Measurements from ENCODE around the gene FOSL2.

Gene FOSL2

DNA sequence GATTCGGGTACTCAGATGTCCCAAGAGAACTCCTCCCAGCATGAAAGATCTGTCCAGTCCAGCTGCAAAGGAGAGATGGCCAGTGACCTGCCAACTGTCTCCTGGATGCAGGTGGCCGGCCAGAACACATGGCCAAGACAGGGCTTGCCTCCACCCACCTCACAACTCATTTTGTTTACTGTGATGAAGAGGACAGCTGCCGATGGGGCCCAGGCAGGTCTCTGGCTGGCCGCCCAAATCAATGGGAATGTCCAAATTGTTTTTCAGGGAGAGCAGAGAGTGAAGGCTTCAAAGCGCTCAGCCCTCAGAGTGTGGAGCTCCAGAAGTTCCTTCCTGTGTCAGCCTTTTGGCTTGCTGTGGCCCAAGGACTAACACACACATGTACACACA lies 41.9 kb downstream of the FOSL2 start:
- no peak for DNase-seq

DNA sequence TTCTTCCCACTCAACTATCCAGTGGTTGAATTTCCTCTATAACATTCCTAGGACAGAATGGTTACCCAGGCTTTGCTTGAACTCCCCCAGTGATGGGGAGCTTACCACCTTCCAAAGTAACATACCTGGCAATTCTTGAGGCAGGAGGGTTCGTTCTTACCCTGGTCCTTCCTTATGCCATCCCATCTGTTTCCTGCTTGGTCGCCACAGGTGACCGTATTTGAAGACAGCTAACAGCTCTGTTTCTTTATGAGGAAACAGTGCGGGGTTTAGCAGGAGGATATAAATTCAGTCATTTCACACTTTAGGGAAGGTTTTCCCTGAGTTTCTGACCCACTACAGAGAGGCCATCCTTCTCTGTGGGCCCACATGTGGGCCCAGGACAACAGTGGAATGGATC lies 42.6 kb downstream of the FOSL2 start:
- no peak for DNase-seq

DNA sequence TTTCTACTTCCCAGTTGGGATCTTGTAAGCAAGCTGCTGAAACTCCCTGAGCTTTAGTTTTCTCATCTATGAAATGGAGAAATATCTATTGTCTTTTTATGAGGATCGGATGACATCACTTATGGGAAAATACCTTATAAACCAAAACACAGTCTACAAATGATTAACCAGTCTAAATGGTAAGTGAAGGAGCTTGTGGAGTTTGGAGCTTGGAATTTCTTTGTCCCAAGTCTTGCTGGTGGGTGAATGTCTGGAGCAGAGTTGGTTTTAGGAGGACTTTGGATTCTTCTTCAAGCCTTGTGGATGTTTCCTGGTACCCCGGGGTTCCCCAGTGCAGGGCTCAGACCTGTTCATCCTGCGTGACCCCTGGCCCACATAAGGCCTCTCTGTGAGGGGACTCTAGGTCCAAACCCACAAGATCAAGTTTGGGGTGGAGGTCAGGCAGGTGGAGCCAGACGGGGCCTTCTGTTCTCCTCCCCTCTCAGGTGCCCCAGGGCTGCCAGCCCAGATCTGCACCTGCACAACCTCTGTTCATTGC lies 43.2 kb downstream of the FOSL2 start:
- DNase-seq = no peak

- DNase-seq = no peak
Observed at GRCh38 chr2:28436525-28437051, 43.9 kb downstream of the FOSL2 start.

- DNase-seq = no peak
Observed at GRCh38 chr2:28437149-28437835, 44.6 kb downstream of the FOSL2 start.

- no peak for DNase-seq
Observed at GRCh38 chr2:28437918-28438317, 45.3 kb downstream of the FOSL2 start.

DNA sequence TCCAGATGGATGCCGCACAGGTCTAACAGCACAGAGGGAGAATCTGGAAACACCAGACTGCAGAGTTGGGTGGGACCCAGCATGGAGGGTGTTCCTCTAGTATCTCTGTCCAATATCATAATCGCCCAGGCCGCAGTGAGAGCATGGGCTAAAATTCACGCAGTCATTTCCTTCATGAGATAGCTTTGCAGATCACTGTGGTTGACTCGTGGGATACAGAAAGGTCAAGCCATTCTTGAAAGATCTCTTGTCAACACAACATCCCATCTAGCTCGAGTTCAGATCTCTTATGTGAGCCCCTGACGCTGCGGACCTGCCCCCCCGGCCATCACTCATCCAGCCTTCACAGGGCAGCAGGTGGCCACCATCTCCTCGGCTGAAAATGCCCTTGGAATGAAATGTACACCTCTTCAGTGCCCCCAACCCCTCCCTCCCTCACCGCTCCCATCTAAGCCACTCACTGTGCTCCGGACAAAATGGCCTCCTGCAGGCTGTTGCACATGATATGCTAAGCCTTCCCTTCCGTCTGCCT lies 45.9 kb downstream of the FOSL2 start:
- no peak for DNase-seq

DNA sequence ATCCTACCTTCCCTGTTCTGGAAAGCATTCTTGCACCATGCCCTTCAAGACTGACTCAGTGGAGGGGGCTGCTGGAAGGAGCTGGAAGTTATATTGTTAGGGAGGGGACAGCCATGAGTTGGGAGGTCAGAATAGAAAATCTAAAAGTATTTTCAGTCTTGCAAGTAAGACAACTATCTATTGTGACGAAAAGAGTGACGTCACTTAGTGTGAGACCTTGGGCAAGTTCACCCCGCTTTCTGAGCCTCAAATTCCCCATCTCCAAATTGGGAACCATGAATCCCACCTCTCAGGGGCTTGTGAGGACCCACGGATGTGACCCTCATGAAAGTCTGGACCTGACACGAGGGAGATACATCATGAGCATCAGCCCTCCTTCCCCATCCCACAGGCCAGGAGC lies 46.5 kb downstream of the FOSL2 start:
- no peak for DNase-seq

DNA sequence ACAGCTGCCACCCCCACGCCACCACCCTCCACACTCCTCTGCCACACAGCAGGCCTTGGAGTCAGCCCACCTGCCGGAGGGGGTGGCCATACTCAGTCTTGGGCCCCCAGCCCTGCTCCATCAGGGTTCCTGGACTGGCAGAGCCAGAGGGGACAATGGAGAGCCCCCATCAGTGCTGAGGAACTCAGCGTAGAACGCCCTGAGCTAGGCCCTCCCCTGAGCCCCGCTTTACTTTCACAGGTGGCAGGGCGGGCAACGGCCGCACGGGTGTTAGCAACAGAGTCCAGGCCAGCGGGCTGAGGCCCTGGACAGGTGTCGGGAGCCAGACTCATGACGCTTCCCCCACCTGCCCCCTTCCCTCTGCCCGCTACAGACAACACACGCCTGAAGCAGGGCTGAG lies 47.1 kb downstream of the FOSL2 start:
- no peak for DNase-seq

DNA sequence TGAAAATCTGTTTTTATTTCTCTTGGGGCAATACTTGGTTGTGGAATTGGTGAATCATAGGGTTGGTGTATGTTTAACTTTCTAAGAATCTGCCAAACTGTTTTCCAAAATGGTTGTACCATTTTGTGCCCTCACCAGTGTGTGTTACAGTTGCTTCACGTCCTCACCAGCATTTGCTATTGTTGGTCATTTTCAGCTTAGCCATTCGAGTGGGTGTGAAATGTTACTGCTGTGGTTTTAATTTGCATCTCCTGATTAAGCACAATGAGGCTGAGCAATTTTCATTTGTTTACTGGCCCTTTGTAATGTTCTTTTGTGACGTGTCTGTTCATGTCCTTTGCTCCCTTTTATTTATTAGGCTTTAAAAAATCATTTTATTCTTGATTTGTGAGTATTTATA lies 49.7 kb downstream of the FOSL2 start:
- DNase-seq = no peak

DNA sequence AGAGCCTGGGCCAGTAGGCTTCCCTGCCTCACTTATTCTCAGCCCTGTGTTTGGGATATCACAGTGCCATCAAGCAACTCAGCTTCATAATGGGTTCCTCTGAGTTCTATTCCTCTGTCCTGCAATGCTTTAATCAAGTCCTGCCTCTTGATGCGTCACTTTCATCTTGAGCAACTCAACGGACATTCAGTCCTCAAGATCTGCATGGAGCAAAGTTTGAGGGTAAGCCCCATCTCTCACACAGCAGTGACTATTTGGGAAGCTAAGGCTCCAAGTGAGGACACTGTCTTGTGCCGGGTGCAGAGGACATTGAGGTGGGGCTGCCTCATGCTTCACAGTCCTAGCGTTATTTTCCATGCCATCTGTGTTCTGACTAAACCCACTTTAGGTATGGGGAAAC lies 52.3 kb downstream of the FOSL2 start:
- DNase-seq = no peak

DNA sequence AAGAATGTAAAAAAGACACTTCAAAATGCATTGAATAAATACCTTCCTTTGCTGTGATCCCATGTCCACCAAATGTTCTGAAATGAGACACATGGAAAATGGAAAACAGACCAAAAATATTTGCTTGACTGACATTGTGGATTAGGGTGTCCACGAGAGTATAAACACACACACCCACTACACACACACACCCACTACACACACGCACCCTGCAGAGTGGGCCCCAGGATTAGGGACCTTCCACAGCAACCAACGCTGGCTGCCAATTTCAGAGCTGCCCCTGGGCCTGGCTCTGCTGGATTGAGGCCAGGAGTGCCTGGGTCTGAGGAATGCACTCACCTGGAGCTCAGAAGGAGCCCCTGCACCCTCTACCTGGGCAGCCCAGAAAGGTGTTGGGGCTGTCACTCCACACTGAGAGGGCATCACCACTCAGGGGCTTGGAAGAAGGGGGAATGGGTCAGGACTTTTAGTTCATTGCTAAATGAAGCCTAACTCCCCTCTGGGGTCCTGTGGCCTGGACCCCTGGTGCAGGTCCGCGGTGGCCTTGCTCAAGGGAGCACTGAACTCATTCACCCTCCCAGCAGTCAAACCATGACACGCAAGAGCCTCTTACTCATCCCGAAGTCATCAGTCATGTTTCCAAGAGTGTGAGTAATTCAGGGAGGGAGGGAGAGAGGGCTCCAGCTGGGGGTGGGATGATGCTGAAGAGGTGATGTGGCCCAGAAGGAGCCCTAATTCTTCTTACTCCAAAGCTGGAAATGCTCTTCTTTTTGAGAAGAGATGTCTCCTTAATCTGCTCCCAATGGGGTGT lies 53.0 kb downstream of the FOSL2 start:
- DNase-seq = peak; percentile 50 to 57

DNA sequence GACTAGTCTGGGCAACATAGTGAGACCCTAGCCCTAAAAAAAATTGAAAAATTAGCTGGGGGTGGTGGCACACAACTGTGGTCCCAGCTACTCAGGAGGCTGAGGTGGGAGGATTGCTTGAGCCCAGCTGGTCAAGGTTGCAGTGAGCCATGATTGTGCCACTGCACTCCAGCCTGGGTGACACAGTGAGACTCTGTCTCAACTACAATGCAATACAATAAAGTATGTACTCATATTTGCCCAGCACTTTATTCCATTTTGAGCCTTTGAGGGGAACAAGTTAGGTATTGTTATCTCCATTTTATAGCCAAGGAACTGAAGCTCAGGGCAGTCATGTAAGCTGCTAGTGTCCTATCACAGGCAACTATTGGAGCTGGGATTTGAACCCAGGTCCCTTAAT lies 53.9 kb downstream of the FOSL2 start:
- DNase-seq = no peak

GRCh38 chr2:28447086-28447485 lies 54.4 kb downstream of the FOSL2 start:
- no peak for DNase-seq

DNA sequence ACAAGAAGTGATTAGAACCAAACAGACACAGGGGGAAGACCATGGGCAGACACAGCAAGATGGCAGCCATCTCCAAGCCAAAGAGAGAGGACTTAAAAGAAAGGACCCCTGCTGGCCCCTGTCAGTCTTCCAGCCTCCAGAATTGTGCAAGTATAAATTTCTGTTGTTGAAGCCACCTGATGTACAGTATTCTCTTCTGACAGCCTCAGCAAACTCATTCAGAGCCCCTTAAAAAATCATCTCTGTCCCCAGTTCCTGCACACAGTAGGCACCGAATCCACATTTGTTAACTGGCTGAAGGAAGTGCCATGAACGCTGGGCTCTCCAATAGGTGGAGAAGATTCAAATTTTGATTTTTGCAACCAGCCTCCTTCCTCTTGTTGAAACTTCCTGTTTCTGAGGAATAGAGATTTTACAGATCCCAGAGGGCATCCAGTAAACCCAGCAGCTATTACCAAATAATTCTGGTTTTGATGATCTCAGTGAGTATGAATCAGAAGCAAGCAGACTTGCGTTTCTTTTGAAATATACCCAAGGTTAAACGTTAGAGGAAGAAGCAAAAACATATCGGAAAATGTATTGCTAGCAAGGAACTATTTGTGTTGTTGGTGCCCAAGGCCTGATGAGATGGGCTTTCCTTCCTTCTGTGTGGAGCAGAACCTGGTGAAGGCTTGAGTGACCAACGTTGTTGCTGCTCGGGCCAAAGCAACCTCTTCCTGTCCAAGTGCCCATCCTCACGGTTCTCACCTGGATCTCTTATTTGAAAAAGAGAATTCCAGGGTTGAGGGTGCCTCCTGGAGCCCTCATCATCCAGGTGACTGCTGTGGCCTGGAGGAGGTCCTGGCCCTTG lies 55.5 kb downstream of the FOSL2 start:
- no peak for DNase-seq

- no peak for DNase-seq
Observed at GRCh38 chr2:28448793-28449100, 56.1 kb downstream of the FOSL2 start.

DNA sequence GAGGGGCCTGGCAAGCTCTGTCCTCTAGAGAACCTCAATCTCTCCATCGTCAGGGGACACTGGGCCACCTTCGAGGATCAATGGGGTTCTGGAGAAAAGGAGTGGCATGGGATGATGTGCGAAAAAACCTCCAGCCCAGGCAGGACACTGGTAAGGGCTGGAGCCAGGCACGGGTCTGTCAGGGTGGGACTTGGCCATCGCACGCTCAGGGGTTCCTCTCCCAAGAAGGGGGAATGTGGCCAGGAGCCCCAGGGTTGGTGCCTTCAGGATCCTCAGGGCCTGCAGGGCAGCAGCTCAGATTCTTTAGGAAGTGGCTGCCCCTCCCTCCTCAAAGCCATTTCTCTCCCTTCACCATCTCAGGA lies 56.4 kb downstream of the FOSL2 start:
- DNase-seq = no peak

DNA sequence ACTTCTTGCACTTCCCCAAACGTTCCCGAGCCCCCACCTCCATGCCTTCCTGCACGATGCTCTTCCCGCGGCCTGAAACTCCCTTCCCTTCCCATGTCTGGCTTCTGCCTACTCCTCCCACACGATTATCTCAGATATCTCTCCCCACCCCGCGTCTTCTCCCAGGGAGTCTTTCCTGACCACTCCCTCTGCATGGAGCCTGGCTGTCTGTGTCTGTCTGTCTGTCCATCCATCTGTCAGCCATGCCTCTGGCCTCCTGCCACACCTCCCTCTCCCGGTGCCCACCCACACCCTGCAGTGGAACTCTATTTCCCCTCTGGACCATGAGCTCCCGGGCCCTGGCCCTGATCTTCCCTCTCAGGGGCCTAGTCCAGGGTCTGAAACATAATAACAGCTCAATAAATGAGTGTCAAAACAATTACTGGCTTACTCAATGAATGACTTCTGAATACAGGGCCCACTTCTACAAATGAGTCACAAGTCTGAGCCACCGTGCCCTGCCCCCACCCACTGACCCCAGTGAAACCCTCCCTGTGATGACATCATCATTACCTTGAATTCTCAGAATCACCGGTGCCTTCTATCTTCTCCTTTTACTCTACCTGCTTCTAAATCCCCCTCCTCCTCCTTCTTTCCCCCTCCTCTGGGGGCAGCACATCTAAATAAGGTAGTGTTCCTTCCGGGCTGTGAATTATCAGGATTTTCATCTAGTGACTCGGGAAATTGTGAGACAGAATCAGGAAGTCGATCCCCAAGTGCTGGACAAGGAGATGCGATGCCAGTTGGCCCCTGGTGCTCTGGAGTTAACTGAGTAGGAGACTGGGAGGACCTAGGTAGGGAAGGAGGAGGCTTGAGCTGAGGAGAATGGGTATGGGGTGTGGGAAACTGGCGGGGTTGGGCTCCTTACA lies 57.1 kb downstream of the FOSL2 start:
- peak; percentile 75 to 78 for DNase-seq

GRCh38 chr2:28450901-28451565 lies 58.4 kb downstream of the FOSL2 start:
- no peak for DNase-seq

DNA sequence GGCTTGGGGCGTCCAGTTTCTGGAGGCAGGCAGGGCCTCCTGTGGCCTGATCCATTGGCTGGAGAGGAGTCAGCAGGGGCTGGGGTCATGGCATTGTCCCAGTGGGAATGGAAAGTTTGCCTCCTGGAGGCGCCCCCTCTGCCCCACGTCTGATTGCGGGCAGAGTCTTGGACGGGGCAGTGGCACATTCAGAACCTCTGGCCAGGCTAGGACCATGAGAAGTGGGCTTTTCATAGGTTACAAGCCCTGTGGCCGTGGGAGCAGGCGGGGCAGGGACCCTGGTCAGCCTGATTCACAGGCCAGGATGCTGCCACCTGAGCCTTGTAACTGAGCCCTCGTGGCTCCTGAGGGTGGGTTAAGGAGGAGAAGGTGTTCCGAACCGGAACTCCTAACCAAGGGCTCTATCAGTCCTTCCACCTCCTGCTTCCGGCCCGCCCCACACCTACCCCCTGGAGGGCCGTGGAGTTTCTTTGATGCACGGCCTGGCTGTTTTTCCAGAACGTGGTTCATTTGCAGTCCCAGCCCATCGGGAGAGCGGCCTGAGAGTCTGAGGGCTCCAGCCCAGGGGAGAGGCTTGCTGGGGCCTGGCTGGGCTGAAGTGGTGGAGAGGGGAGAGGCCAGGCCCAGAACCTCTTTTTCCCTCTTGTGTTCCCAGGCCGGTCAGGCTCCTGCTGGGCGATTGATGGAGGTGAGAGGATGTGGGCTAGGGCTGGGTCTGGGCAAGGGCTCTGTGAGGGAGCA lies 59.3 kb downstream of the FOSL2 start:
- DNase-seq = no peak
